ENCODE results near the gene RPS17.

Gene RPS17

GRCh38 chr15:82549199-82549665 lies 9.0 kb upstream of the RPS17 start:
- Histone ChIP-seq H3K4me3 (ENCODE audit: low read depth in 1 of 2, low read length in 1 of 2) (no peak overlapping the region), H3K27ac (no peak overlapping the region)
- no peak for TF ChIP-seq CTCF (IDR thresholded peaks at IDR 0.05)

DNA sequence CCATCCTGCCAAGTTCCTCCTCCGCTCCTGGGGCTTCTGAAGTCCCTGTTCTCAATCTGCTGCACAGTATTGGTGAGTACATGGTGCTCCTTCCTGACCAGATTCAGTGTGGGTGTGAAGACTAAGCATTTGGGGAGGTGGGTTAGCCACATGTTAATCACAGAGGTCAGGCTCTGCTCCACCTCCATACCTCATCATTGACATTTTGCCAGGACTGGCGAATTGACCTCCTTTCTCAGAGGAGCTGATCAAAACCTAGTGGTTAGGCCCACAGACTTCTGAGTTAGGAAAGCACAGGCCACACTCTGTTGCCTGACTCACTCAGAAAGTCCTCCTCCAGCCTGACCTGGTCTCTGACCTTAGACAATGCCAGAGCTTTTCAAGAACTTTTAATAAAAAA lies 8.4 kb upstream of the RPS17 start:
- Histone ChIP-seq H3K27me3 (peaks cover 34% of the 10 kb centered on the region), H3K4me1 (ENCODE audit: control insufficient read depth in 1 of 2, insufficient read depth in 1 of 2, low read depth in 1 of 2, low read length in 1 of 2) (no peaks in the 10 kb centered on the region), H3K9me3 (no peaks in the 10 kb centered on the region), H3K27ac (no peak overlapping the region), H3K36me3 (no peaks in the 10 kb centered on the region), H3K4me3 (ENCODE audit: low read depth in 1 of 2, low read length in 1 of 2) (no peak overlapping the region)
- TF ChIP-seq CTCF (IDR thresholded peaks at IDR 0.05): no peak

More at GRCh38 chr15:82549199-82549665, 9.0 kb upstream of the RPS17 start:
- Histone ChIP-seq H3K27me3 (peaks cover 34% of the 10 kb centered on the region), H3K9me3 (no peaks in the 10 kb centered on the region), H3K36me3 (no peaks in the 10 kb centered on the region), H3K4me1 (ENCODE audit: control insufficient read depth in 1 of 2, insufficient read depth in 1 of 2, low read depth in 1 of 2, low read length in 1 of 2) (no peaks in the 10 kb centered on the region)

GRCh38 chr15:82545478-82545877 lies 5.2 kb upstream of the RPS17 start:
- peaks cover 6 to 8% of the 10 kb centered on the region in 2 experiments for H3K4me1 ChIP-seq (ENCODE audit: control insufficient read depth in 1 of 2, insufficient read depth in 1 of 2, low read depth in 1 of 2, low read length in 1 of 2)
- no peak overlapping the region for H3K27ac ChIP-seq
- H3K9me3 ChIP-seq: no peaks in the 10 kb centered on the region
- peaks cover 21% of the 10 kb centered on the region for H3K27me3 ChIP-seq
- TF ChIP-seq CTCF (IDR thresholded peaks at IDR 0.05): no peak
- H3K36me3 ChIP-seq: no peaks in the 10 kb centered on the region
- no peak overlapping the region for H3K4me3 ChIP-seq (ENCODE audit: low read depth in 1 of 2, low read length in 1 of 2)

DNA sequence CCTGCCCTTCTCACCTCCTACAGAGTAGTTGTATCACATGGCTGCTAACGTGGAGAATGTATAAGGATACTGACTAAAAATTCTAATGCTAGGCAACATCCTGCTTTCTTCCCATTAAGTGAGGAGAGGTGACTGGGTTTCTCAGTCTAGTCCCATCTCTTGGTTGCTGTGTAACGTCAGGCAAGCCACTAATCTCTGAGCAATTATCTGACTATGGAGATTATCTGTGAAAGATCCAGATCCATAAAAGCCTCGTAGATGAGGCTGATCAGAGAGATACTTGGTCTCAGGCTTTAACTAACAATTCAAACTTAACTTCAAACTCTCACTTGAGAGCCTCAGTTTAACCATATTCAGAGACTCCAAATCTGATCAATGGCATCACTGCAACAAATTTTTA lies 4.7 kb upstream of the RPS17 start:
- Histone ChIP-seq H3K27ac (no peak overlapping the region), H3K4me1 (ENCODE audit: control insufficient read depth in 1 of 2, insufficient read depth in 1 of 2, low read depth in 1 of 2, low read length in 1 of 2) (peaks cover 7 to 8% of the 10 kb centered on the region in 2 experiments), H3K9me3 (no peaks in the 10 kb centered on the region), H3K27me3 (peaks cover 21% of the 10 kb centered on the region), H3K4me3 (ENCODE audit: low read depth in 1 of 2, low read length in 1 of 2) (no peak overlapping the region), H3K36me3 (no peaks in the 10 kb centered on the region)
- no peak for TF ChIP-seq CTCF (IDR thresholded peaks at IDR 0.05)

- H3K27ac ChIP-seq: no peak overlapping the region
- peaks cover 11 to 13% of the 10 kb centered on the region in 2 experiments for H3K4me1 ChIP-seq (ENCODE audit: control insufficient read depth in 1 of 2, insufficient read depth in 1 of 2, low read depth in 1 of 2, low read length in 1 of 2)
- H3K9me3 ChIP-seq: no peaks in the 10 kb centered on the region
- H3K36me3 ChIP-seq: no peaks in the 10 kb centered on the region
- no peak for TF ChIP-seq CTCF (IDR thresholded peaks at IDR 0.05)
- no peak overlapping the region for H3K4me3 ChIP-seq (ENCODE audit: low read depth in 1 of 2, low read length in 1 of 2)
- peaks cover 21% of the 10 kb centered on the region for H3K27me3 ChIP-seq
These were observed 4.2 kb upstream of the RPS17 start for GRCh38 chr15:82544431-82544830.

GRCh38 chr15:82543160-82543559 lies 2.9 kb upstream of the RPS17 start:
- no peak for TF ChIP-seq CTCF (IDR thresholded peaks at IDR 0.05)
- Histone ChIP-seq H3K27ac (no peak overlapping the region), H3K4me3 (ENCODE audit: low read depth in 1 of 2, low read length in 1 of 2) (no peak overlapping the region)

More at GRCh38 chr15:82543160-82543559, 2.9 kb upstream of the RPS17 start:
- Histone ChIP-seq H3K9me3 (no peaks in the 10 kb centered on the region), H3K27me3 (peaks cover 21% of the 10 kb centered on the region), H3K36me3 (peaks cover 5% of the 10 kb centered on the region), H3K4me1 (ENCODE audit: control insufficient read depth in 1 of 2, insufficient read depth in 1 of 2, low read depth in 1 of 2, low read length in 1 of 2) (peaks cover 18 to 22% of the 10 kb centered on the region in 2 experiments)

Measured in neutrophil (primary cell).